Suppressor macrophage (primary cell): ENCODE data around the gene C5orf47.
A peak's percentile ranks its signal among the peaks of the same experiment; 100 is the strongest.

Experiments used
- DNase-seq, 4 experiments: peaks; one replicate each; pipeline ENCODE4 v3.0.0-alpha.2; 2020 to 2022
- total RNA-seq, 17 experiments: gene quantifications; one replicate each; lab custom pipeline; 2026; ENCODE audit warnings: mixed read lengths in 6 of 17, inconsistent platforms in 3 of 17; lab: John Stamatoyannopoulos, UW

The C5orf47 gene
- 0 to 0.88 (median 0) reads per million in 17 experiments for total RNA-seq

- no peak for DNase-seq
Observed at GRCh38 chr5:173988554-173989431, at the start of gene C5orf47. C5orf47 (plus strand) TSS chr5:173989170; CDS start chr5:173989264, 94 bp downstream.

GRCh38 chr5:173940269-173940668 lies 48.7 kb upstream of the C5orf47 start:
- DNase-seq, result peak in 2 of 4 experiments; percentile 86

- DNase-seq, result no peak
Observed at GRCh38 chr5:173941102-173941501, 47.9 kb upstream of the C5orf47 start.

GRCh38 chr5:173941758-173942401 lies 47.1 kb upstream of the C5orf47 start:
- DNase-seq, result no peak

GRCh38 chr5:173944511-173944910 lies 44.5 kb upstream of the C5orf47 start:
- no peak for DNase-seq

- DNase-seq, result no peak
Observed at GRCh38 chr5:173945160-173945559, 43.8 kb upstream of the C5orf47 start.

GRCh38 chr5:173946323-173946722 lies 42.6 kb upstream of the C5orf47 start:
- DNase-seq, result no peak

- no peak for DNase-seq
Observed at GRCh38 chr5:173950829-173951228, 38.1 kb upstream of the C5orf47 start.

- no peak for DNase-seq
Observed at GRCh38 chr5:173953528-173954090, 35.4 kb upstream of the C5orf47 start.

- peak; percentile 61 to 82 (median 72) for DNase-seq
Observed at GRCh38 chr5:173954671-173955521, 34.1 kb upstream of the C5orf47 start.

- peak in 1 of 4 experiments; percentile 25 for DNase-seq
Observed at GRCh38 chr5:173960986-173961385, 28.0 kb upstream of the C5orf47 start.

- no peak for DNase-seq
Observed at GRCh38 chr5:173961418-173961817, 27.6 kb upstream of the C5orf47 start.

- peak in 1 of 4 experiments; percentile 31 for DNase-seq
Observed at GRCh38 chr5:173962436-173962972, 26.5 kb upstream of the C5orf47 start.

- no peak for DNase-seq
Observed at GRCh38 chr5:173963182-173963838, 25.7 kb upstream of the C5orf47 start.

- no peak for DNase-seq
Observed at GRCh38 chr5:173963867-173964441, 25.0 kb upstream of the C5orf47 start.

- DNase-seq, result no peak
Observed at GRCh38 chr5:173964506-173964905, 24.5 kb upstream of the C5orf47 start.

- DNase-seq, result peak in 1 of 4 experiments; percentile 20
Observed at GRCh38 chr5:173967241-173967640, 21.7 kb upstream of the C5orf47 start.

- peak in 3 of 4 experiments; percentile 28 to 47 (median 40) for DNase-seq
Observed at GRCh38 chr5:173968154-173968797, 20.7 kb upstream of the C5orf47 start.

- DNase-seq, result peak in 2 of 4 experiments; percentile 10 to 28
Observed at GRCh38 chr5:173969167-173970049, 19.6 kb upstream of the C5orf47 start.
